ENCODE results near the gene FZD4. TPM values are rescaled to one million over a fixed set of nuclear protein-coding genes. Genes with fewer than 3 reads are reported as not detected.

Gene FZD4
- polyA plus RNA-seq, 1 donor from 2014 or later, result 0.76 TPM

GRCh38 chr11:86984701-86985100 is 29.5 kb upstream of the FZD4 start:
- Histone ChIP-seq H3K4me3 (ENCODE audit: low read length) (no peak overlapping the region), H3K36me3 (ENCODE audit: insufficient read depth, low read length) (no peaks in the 10 kb centered on the region), H3K27ac (ENCODE audit: low read length) (no peak overlapping the region), H3K9me2 (ENCODE audit: insufficient read depth, low read length) (no peaks in the 10 kb centered on the region), H4K20me1 (ENCODE audit: insufficient read depth) (no peaks in the 10 kb centered on the region), H3K9me3 (ENCODE audit: low read length) (no peaks in the 10 kb centered on the region), H3F3A (ENCODE audit: insufficient read depth, low read length, poor library complexity, severe bottlenecking) (no peaks in the 10 kb centered on the region), H3K4me2 (ENCODE audit: low read length) (no peak overlapping the region), H3K27me3 (ENCODE audit: insufficient read depth, low read depth, low read length) (no peaks in the 10 kb centered on the region), H3K79me2 (replicated peaks; ENCODE audit: insufficient read depth, low read length) (no peaks in the 10 kb centered on the region), H2AFZ (ENCODE audit: low read depth, low read length) (no peak overlapping the region), H3K9ac (ENCODE audit: low read length) (no peak overlapping the region)
- TF ChIP-seq TAF1 (IDR thresholded peaks at IDR 0.05; ENCODE audit: low read depth), result no peak

GRCh38 chr11:86983021-86983488 is 27.9 kb upstream of the FZD4 start:
- no peak overlapping the region for H3K9ac ChIP-seq (ENCODE audit: low read length)
- H3K27me3 ChIP-seq (ENCODE audit: insufficient read depth, low read depth, low read length), result no peaks in the 10 kb centered on the region
- no peak overlapping the region for H3K4me3 ChIP-seq (ENCODE audit: low read length)
- no peaks in the 10 kb centered on the region for H3K9me2 ChIP-seq (ENCODE audit: insufficient read depth, low read length)
- no peaks in the 10 kb centered on the region for H3K36me3 ChIP-seq (ENCODE audit: insufficient read depth, low read length)
- no peak overlapping the region for H3K27ac ChIP-seq (ENCODE audit: low read length)
- no peak overlapping the region for H3K4me2 ChIP-seq (ENCODE audit: low read length)
- no peak overlapping the region for H2AFZ ChIP-seq (ENCODE audit: low read depth, low read length)
- H3K79me2 ChIP-seq (replicated peaks; ENCODE audit: insufficient read depth, low read length), result no peaks in the 10 kb centered on the region
- no peaks in the 10 kb centered on the region for H3F3A ChIP-seq (ENCODE audit: insufficient read depth, low read length, poor library complexity, severe bottlenecking)
- H4K20me1 ChIP-seq (ENCODE audit: insufficient read depth), result no peaks in the 10 kb centered on the region
- TF ChIP-seq RAD21 (conservative IDR thresholded peaks at IDR 0.05) (no peak), CTCF (IDR thresholded peaks at IDR 0.05; ENCODE audit: poor library complexity, severe bottlenecking) (no peak), EP300 (conservative IDR thresholded peaks at IDR 0.05; ENCODE audit: poor library complexity, severe bottlenecking) (no peak), POLR2AphosphoS5 (IDR thresholded peaks at IDR 0.05) (no peak), TAF1 (IDR thresholded peaks at IDR 0.05; ENCODE audit: low read depth) (no peak), MXI1 (conservative IDR thresholded peaks at IDR 0.05; ENCODE audit: poor library complexity, severe bottlenecking) (no peak), REST (IDR thresholded peaks at IDR 0.05; ENCODE audit: borderline replicate concordance) (no peak), SMC3 (conservative IDR thresholded peaks at IDR 0.05; ENCODE audit: poor library complexity) (no peak), EZH2 (IDR thresholded peaks at IDR 0.05; ENCODE audit: borderline replicate concordance, insufficient read depth, low read length, poor library complexity, severe bottlenecking) (no peak)
- no peaks in the 10 kb centered on the region for H3K9me3 ChIP-seq (ENCODE audit: low read length)
